IPS-15b (cell line): ENCODE results near the gene LRP1B.

Source experiments
- H3K27me3 ChIP-seq: one replicate; pipeline ENCODE4 v1.6.1; 2013; ENCODE audit warnings: low read length; ENCODE audit not compliant: control insufficient read depth, insufficient read depth
- H3K36me3 ChIP-seq: one replicate; pipeline ENCODE4 v1.6.1; 2013; ENCODE audit warnings: low read length; ENCODE audit not compliant: control insufficient read depth, insufficient read depth
- H3K4me1 ChIP-seq: one replicate; pipeline ENCODE4 v1.6.1; 2013; ENCODE audit warnings: mild to moderate bottlenecking, low read length; ENCODE audit not compliant: control insufficient read depth, insufficient read depth
- H3K4me3 ChIP-seq: one replicate; pipeline ENCODE4 v1.5.1; 2013; ENCODE audit warnings: low read depth, low read length
- H3K9ac ChIP-seq: one replicate; pipeline ENCODE4 v1.6.1; 2013; ENCODE audit warnings: low read depth, mild to moderate bottlenecking, low read length
- H3K9me3 ChIP-seq: one replicate; pipeline ENCODE4 v1.6.1; 2013; ENCODE audit warnings: mild to moderate bottlenecking, low read length; ENCODE audit not compliant: control insufficient read depth, insufficient read depth

Gene LRP1B

GRCh38 chr2:141728886-141729285 is 401.9 kb downstream of the LRP1B start:
- Histone ChIP-seq H3K4me1 (peaks cover 6% of the 10 kb centered on the region), H3K27me3 (no peaks in the 10 kb centered on the region), H3K9me3 (no peaks in the 10 kb centered on the region), H3K4me3 (no peak overlapping the region), H3K9ac (no peak overlapping the region), H3K36me3 (no peaks in the 10 kb centered on the region)

GRCh38 chr2:141728142-141728541 is 402.7 kb downstream of the LRP1B start:
- Histone ChIP-seq H3K36me3 (no peaks in the 10 kb centered on the region), H3K4me3 (no peak overlapping the region), H3K9me3 (no peaks in the 10 kb centered on the region), H3K4me1 (peaks cover 6% of the 10 kb centered on the region), H3K27me3 (no peaks in the 10 kb centered on the region), H3K9ac (no peak overlapping the region)

- Histone ChIP-seq H3K36me3 (no peaks in the 10 kb centered on the region), H3K4me1 (peaks cover 6% of the 10 kb centered on the region), H3K4me3 (no peak overlapping the region), H3K9me3 (no peaks in the 10 kb centered on the region), H3K9ac (no peak overlapping the region), H3K27me3 (no peaks in the 10 kb centered on the region)
Observed at GRCh38 chr2:141724426-141724825, 406.4 kb downstream of the LRP1B start.

GRCh38 chr2:141723814-141724213 is 407.0 kb downstream of the LRP1B start:
- H3K4me3 ChIP-seq = no peak overlapping the region
- H3K9ac ChIP-seq = no peak overlapping the region
- H3K27me3 ChIP-seq = no peaks in the 10 kb centered on the region
- no peaks in the 10 kb centered on the region for H3K36me3 ChIP-seq
- H3K4me1 ChIP-seq = peaks cover 6% of the 10 kb centered on the region
- no peaks in the 10 kb centered on the region for H3K9me3 ChIP-seq

DNA sequence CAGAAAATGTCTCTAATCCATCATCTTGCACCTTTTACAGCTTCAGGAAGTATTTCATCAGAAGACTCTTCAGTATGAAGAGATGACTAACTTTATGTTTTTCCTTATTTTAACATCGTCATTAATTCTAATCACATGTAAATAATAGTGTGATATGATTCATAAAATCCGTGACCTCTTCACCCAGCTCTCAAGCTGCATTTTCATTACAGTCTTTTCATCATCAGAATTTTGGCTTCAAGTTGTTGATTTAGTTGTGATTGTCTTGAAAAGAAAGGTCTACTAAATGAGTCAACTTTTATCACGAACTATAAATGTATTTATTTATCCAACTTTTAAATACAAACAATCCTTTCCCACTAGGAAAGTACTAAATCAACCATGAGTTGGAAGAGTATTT is 410.3 kb downstream of the LRP1B start:
- H3K36me3 ChIP-seq = no peaks in the 10 kb centered on the region
- H3K27me3 ChIP-seq = no peaks in the 10 kb centered on the region
- H3K4me3 ChIP-seq = no peak overlapping the region
- H3K4me1 ChIP-seq = no peaks in the 10 kb centered on the region
- H3K9ac ChIP-seq = no peak overlapping the region
- H3K9me3 ChIP-seq = no peaks in the 10 kb centered on the region

DNA sequence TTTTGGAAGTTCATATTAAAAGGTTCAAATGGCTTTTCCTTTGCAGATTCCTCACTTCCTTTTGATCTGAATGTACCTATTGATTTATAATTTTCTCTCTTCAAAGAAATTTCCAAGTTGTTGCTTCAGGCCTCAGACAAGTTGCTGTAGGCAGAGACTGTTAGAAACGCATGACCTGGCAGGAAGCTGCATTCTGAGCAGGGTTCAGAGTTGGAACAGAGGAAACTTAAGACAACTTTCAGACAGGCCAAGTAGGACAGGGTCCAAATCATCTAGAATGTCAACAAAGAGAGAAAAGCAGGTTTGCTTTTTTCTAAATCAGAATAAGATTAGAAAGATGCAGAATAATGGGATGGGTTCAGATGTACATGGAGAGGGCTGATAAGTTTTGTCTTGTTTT is 416.3 kb downstream of the LRP1B start:
- Histone ChIP-seq H3K4me1 (no peaks in the 10 kb centered on the region), H3K9me3 (no peaks in the 10 kb centered on the region), H3K36me3 (no peaks in the 10 kb centered on the region), H3K4me3 (no peak overlapping the region), H3K27me3 (no peaks in the 10 kb centered on the region), H3K9ac (no peak overlapping the region)

- no peaks in the 10 kb centered on the region for H3K9me3 ChIP-seq
- no peak overlapping the region for H3K4me3 ChIP-seq
- no peaks in the 10 kb centered on the region for H3K4me1 ChIP-seq
- no peak overlapping the region for H3K9ac ChIP-seq
- no peaks in the 10 kb centered on the region for H3K27me3 ChIP-seq
- no peaks in the 10 kb centered on the region for H3K36me3 ChIP-seq
Observed at GRCh38 chr2:141711627-141712026, 419.2 kb downstream of the LRP1B start.

DNA sequence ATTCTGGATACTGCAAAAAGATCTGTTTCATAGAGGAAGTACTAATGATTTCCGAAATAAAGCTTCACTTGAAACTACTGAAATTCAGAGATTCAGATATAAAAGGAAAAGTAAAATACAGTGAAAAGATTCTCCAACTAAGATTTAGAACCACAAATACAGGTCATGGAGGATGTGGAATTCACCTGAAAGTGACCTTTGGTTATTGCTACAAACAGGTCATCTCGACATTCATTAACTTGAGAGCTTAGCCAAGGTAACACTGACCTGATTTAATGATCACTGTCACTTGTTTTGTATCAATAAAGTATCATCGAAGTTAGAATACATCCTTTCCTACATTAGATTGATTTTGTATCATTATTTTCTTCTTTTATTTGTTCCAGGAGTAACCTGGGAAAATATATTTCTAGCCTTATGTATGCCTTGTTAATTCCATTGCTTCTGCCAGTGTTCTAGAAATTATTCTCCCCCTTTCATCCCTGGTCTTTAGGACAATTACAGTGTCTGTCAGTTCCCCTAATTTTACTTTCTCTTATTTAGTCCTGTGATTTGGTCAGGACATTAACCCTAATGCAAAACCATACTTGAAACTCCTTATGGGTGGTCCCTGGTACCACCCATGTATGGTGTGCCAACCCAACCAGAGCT is 420.1 kb downstream of the LRP1B start:
- Histone ChIP-seq H3K27me3 (no peaks in the 10 kb centered on the region), H3K9ac (no peak overlapping the region), H3K4me3 (no peak overlapping the region), H3K4me1 (no peaks in the 10 kb centered on the region), H3K36me3 (no peaks in the 10 kb centered on the region), H3K9me3 (no peaks in the 10 kb centered on the region)

GRCh38 chr2:141709756-141710155 is 421.1 kb downstream of the LRP1B start:
- no peak overlapping the region for H3K9ac ChIP-seq
- peaks cover 2% of the 10 kb centered on the region for H3K4me1 ChIP-seq
- no peaks in the 10 kb centered on the region for H3K9me3 ChIP-seq
- no peak overlapping the region for H3K4me3 ChIP-seq
- H3K36me3 ChIP-seq = no peaks in the 10 kb centered on the region
- H3K27me3 ChIP-seq = no peaks in the 10 kb centered on the region

DNA sequence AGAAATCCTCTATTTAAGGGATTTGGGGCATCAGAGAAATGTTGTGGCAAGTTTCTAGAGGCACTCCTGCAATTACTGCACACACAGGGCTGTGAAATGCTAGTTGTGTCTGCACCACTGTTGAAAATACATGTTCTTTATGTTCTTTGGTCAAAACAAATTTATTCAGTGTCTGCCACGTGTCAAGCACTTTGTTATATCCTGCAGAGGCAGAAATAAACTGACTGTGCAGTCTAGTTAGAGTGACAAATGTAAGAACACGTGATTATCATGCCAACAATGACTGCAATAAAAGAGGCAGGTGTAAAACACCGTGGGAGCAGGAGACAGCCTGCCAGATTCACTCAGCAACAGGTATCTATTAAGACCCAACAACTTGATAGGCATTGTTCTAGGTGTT is 423.3 kb downstream of the LRP1B start:
- H3K9ac ChIP-seq = no peak overlapping the region
- peaks cover 2% of the 10 kb centered on the region for H3K4me1 ChIP-seq
- H3K9me3 ChIP-seq = no peaks in the 10 kb centered on the region
- no peaks in the 10 kb centered on the region for H3K36me3 ChIP-seq
- no peaks in the 10 kb centered on the region for H3K27me3 ChIP-seq
- no peak overlapping the region for H3K4me3 ChIP-seq

- Histone ChIP-seq H3K4me1 (peaks cover 2% of the 10 kb centered on the region), H3K9ac (no peak overlapping the region), H3K36me3 (no peaks in the 10 kb centered on the region), H3K9me3 (no peaks in the 10 kb centered on the region), H3K27me3 (no peaks in the 10 kb centered on the region), H3K4me3 (no peak overlapping the region)
Observed at GRCh38 chr2:141704541-141704940, 426.3 kb downstream of the LRP1B start.

DNA sequence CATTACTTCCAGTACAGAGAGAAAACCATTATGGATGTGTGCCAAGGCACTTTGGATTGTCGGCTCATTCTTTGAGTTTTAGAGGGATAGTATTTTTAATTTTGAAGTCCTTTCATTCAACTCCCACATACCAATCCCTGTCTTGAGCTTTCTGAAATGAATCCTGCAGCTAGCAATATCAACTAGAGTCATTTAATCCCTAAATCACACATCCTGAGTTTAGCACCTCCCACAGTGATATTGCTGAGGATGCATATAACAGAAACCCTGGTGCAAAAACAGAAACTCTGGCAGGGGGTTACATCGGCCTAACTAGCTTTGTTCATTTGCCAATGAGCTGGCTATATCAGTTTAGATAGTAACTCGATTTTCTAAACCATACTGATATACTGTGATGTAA is 427.3 kb downstream of the LRP1B start:
- Histone ChIP-seq H3K4me1 (peaks cover 2% of the 10 kb centered on the region), H3K27me3 (no peaks in the 10 kb centered on the region), H3K9ac (no peak overlapping the region), H3K36me3 (no peaks in the 10 kb centered on the region), H3K4me3 (no peak overlapping the region), H3K9me3 (no peaks in the 10 kb centered on the region)
